Urinary bladder (tissue), 4 donors: ENCODE results near the gene C2orf78. TPM values are rescaled to one million over a fixed set of nuclear protein-coding genes. Genes with fewer than 3 reads are reported as not detected.
"Not testable (repeated sequence)": the region's sequence is repeated elsewhere in the genome, so short reads cannot be mapped to it uniquely, and the experiment has no call there.

Experiments used
- DNase-seq: peaks from one replicate; pipeline ENCODE4 v3.0.0-alpha.2; 2015; ENCODE audit errors: extremely low spot score
- H3K27ac ChIP-seq: one replicate; pipeline ENCODE4 v1.5.1; 2013; ENCODE audit warnings: low read depth, mild to moderate bottlenecking, moderate library complexity
- H3K36me3 ChIP-seq: one replicate; pipeline ENCODE4 v1.6.1; 2013; ENCODE audit warnings: mild to moderate bottlenecking, moderate library complexity; ENCODE audit not compliant: insufficient read depth
- H3K4me1 ChIP-seq: one replicate; pipeline ENCODE4 v1.6.1; 2013; ENCODE audit warnings: mild to moderate bottlenecking, moderate library complexity; ENCODE audit not compliant: insufficient read depth
- H3K4me3 ChIP-seq: one replicate; pipeline ENCODE4 v1.5.1; 2013; ENCODE audit warnings: low read depth, low read length
- WGBS: extraction: QIAGEN DNeasy Blood & Tissue Kit; methylation state at CpG from one replicate; pipeline ENCODE4 v1.1.7; 2013; 5-methylcytosine and 5-hydroxymethylcytosine counted together
- polyA plus RNA-seq: library from polyadenylated mRNA; stranded (reverse); fragments of 200-250 nt; gene quantifications from one replicate; pipeline ENCODE4 v1.2.3, GENCODE V29; 2013
- total RNA-seq: library from RNA; depleted of rRNA; stranded (reverse); fragments of >200 nt; gene quantifications from one replicate; pipeline ENCODE4 v1.2.3, GENCODE V29; 2014
- donor health status: healthy with polysubstance abuse.
- donor health status: healthy.

Gene C2orf78
- total and polyA plus RNA-seq, 2 donors = not detected

GRCh38 chr2:73766349-73766748 is 17.6 kb upstream of the C2orf78 start:
- H3K4me1 ChIP-seq = no peaks in the 10 kb centered on the region
- WGBS = 95% methylated on average over 1 of the region's 1 CpG
- DNase-seq = no peak
- peaks cover 3% of the 10 kb centered on the region for H3K36me3 ChIP-seq
- no peak overlapping the region for H3K4me3 ChIP-seq
- no peak overlapping the region for H3K27ac ChIP-seq

- WGBS = 88% methylated on average over 4 of the region's 4 CpGs
- Histone ChIP-seq H3K4me1 (no peaks in the 10 kb centered on the region), H3K27ac (no peak overlapping the region), H3K36me3 (peaks cover 3% of the 10 kb centered on the region), H3K4me3 (no peak overlapping the region)
- no peak for DNase-seq
These were observed 17.0 kb upstream of the C2orf78 start for GRCh38 chr2:73766994-73767393.

- H3K27ac ChIP-seq = no peak overlapping the region
- H3K4me1 ChIP-seq = no peaks in the 10 kb centered on the region
- DNase-seq = no peak
- 82% methylated on average over 3 of the region's 3 CpGs for WGBS
- peaks cover 2% of the 10 kb centered on the region for H3K36me3 ChIP-seq
- H3K4me3 ChIP-seq = no peak overlapping the region
These were observed 13.3 kb upstream of the C2orf78 start for GRCh38 chr2:73770725-73771124.

- no peak for DNase-seq
- Histone ChIP-seq H3K27ac (no peak overlapping the region), H3K36me3 (no peaks in the 10 kb centered on the region), H3K4me1 (no peaks in the 10 kb centered on the region), H3K4me3 (no peak overlapping the region)
These were observed 11.2 kb upstream of the C2orf78 start for GRCh38 chr2:73772819-73773218.

- DNase-seq = no peak
- 92% methylated on average over 4 of the region's 4 CpGs for WGBS
- no peaks in the 10 kb centered on the region for H3K36me3 ChIP-seq
- H3K27ac ChIP-seq = no peak overlapping the region
- H3K4me1 ChIP-seq = peaks cover 2% of the 10 kb centered on the region
- H3K4me3 ChIP-seq = no peak overlapping the region
These were observed 7.6 kb upstream of the C2orf78 start for GRCh38 chr2:73776381-73776780.

- Histone ChIP-seq H3K4me3 (no peak overlapping the region), H3K36me3 (no peaks in the 10 kb centered on the region), H3K4me1 (peaks cover 2% of the 10 kb centered on the region), H3K27ac (no peak overlapping the region)
- DNase-seq = no peak
- 83% methylated on average over 8 of the region's 8 CpGs for WGBS
These were observed 7.0 kb upstream of the C2orf78 start for GRCh38 chr2:73776869-73777519.

GRCh38 chr2:73778867-73779466 is 5.0 kb upstream of the C2orf78 start:
- H3K36me3 ChIP-seq, DNase-seq, H3K27ac ChIP-seq, H3K4me1 ChIP-seq: not testable (repeated sequence)
- WGBS = 72% methylated on average over 18 of the region's 18 CpGs
- peak overlapping the region; percentile 65 for H3K4me3 ChIP-seq

- WGBS = under 1% methylated on average over 40 of the region's 40 CpGs
- Histone ChIP-seq H3K4me1 (peaks cover 2% of the 10 kb centered on the region), H3K4me3 (peak within 1 kb of the TSS; percentile 65), H3K36me3 (no peaks in the 10 kb centered on the region), H3K27ac (peak within 1 kb of the TSS; percentile 81)
- peak; percentile 90 for DNase-seq
These were observed 4.3 kb upstream of the C2orf78 start, which contains the start of gene DUSP11 for GRCh38 chr2:73779467-73780236. DUSP11 (minus strand) TSS chr2:73780103; CDS start chr2:73779974, 129 bp downstream.

- 6% methylated on average over 7 of the region's 7 CpGs for WGBS
These were observed 3.8 kb upstream of the C2orf78 start for GRCh38 chr2:73780237-73780582.

GRCh38 chr2:73783402-73783801 is 581 bp upstream of the C2orf78 start:
- not testable (repeated sequence) for DNase-seq, H3K4me1 ChIP-seq, H3K36me3 ChIP-seq, H3K27ac ChIP-seq, H3K4me3 ChIP-seq
- 74% methylated on average over 15 of the region's 15 CpGs for WGBS

More at GRCh38 chr2:73780237-73780582, 3.8 kb upstream of the C2orf78 start:
- DNase-seq = no peak
- Histone ChIP-seq H3K36me3 (no peaks in the 10 kb centered on the region), H3K27ac (no peak overlapping the region), H3K4me1 (peaks cover 2% of the 10 kb centered on the region), H3K4me3 (no peak overlapping the region)

- no peak overlapping the region for H3K27ac ChIP-seq
- H3K4me3 ChIP-seq = no peak overlapping the region
These were observed 27.9 kb downstream of the C2orf78 start for GRCh38 chr2:73811878-73812277.

GRCh38 chr2:73812635-73813034 is 28.7 kb downstream of the C2orf78 start:
- no peak overlapping the region for H3K4me3 ChIP-seq
- no peaks in the 10 kb centered on the region for H3K4me1 ChIP-seq
- no peaks in the 10 kb centered on the region for H3K36me3 ChIP-seq
- no peak for DNase-seq
- no peak overlapping the region for H3K27ac ChIP-seq

More at GRCh38 chr2:73811878-73812277, 27.9 kb downstream of the C2orf78 start:
- DNase-seq = no peak
- Histone ChIP-seq H3K36me3 (no peaks in the 10 kb centered on the region), H3K4me1 (no peaks in the 10 kb centered on the region)

GRCh38 chr2:73818296-73818695 is 34.3 kb downstream of the C2orf78 start:
- H3K4me1 ChIP-seq = no peaks in the 10 kb centered on the region
- H3K36me3 ChIP-seq = no peaks in the 10 kb centered on the region
- 83% methylated on average over 18 of the region's 18 CpGs for WGBS
- H3K27ac ChIP-seq = no peak overlapping the region
- no peak overlapping the region for H3K4me3 ChIP-seq
- DNase-seq = no peak

GRCh38 chr2:73821227-73821626 is 37.2 kb downstream of the C2orf78 start:
- 18% methylated on average over 2 of the region's 2 CpGs for WGBS

More at GRCh38 chr2:73821227-73821626, 37.2 kb downstream of the C2orf78 start:
- H3K4me1 ChIP-seq = no peaks in the 10 kb centered on the region
- no peak overlapping the region for H3K27ac ChIP-seq
- H3K36me3 ChIP-seq = no peaks in the 10 kb centered on the region
- no peak for DNase-seq
- no peak overlapping the region for H3K4me3 ChIP-seq
